GM12878 (cell line): Measurements from ENCODE around the gene PIAS2. TPM values are rescaled to one million over a fixed set of nuclear protein-coding genes. Genes with fewer than 3 reads are reported as not detected.
A peak's percentile ranks its signal among the peaks of the same experiment; 100 is the strongest.

Experiments used
- ATAC-seq: fragments of 200-7000 bp; cut with Tn5 transposase; 3 replicates; pipeline ENCODE4 v1.9.1; 2020; ENCODE audit warnings: mild to moderate bottlenecking, moderate library complexity
- BruUV-seq: library from RNA; stranded (reverse); fragments of 400-500 nt; replicated peaks from 2 replicates; lab custom pipeline; 2021; lab: Mats Ljungman, UMichigan
- CTCF ChIA-PET: fragments of 300-600 bp; sonication (Branson Sonifier 250); formaldehyde crosslinking; extraction: SDS; loops from one replicate; lab custom pipeline; 2021; ENCODE audit warnings: inconsistent platforms; lab: Yijun Ruan, JAX
- POLR2A ChIA-PET: fragments of 350-600 bp; formaldehyde crosslinking; extraction: SDS; loops from one replicate; lab custom pipeline; 2021; ENCODE audit warnings: inconsistent platforms; lab: Charles Lee
- RAD21 ChIA-PET: fragments of 300-600 bp; sonication (Branson Sonifier 250); formaldehyde crosslinking; loops from one replicate; lab custom pipeline; 2023; ENCODE audit warnings: antibody characterized with exemption; ENCODE audit not compliant: unreplicated experiment; lab: Charles Lee
- SMC1A ChIA-PET: fragments of 300-600 bp; sonication (Branson Sonifier 250); formaldehyde crosslinking; loops from one replicate; lab custom pipeline; 2023; ENCODE audit not compliant: unreplicated experiment, uncharacterized antibody; lab: Charles Lee
- DNase-seq: peaks from one replicate; pipeline ENCODE4 v3.0.0-alpha.2; 2011; ENCODE audit warnings: low read depth, low spot score
- FAIRE-seq: peaks from 3 replicates; lab custom pipeline; 2011; peaks lifted over from hg19 to GRCh38; lab: Jason Lieb, UNC
- H2AFZ ChIP-seq: 2 replicates; pipeline ENCODE4 v1.6.0; 2011; ENCODE audit warnings: low read depth, low read length, control low read depth; ENCODE audit not compliant: control insufficient read depth
- H3K27ac ChIP-seq: 2 replicates; pipeline ENCODE4 v1.5.1; 2011; ENCODE audit warnings: control low read depth; ENCODE audit not compliant: control insufficient read depth, insufficient read depth
- H3K27me3 ChIP-seq, 2 experiments: replicated peaks in 1 of 2; 2 replicates each; pipeline versions ENCODE4 v1.6.0 to v1.6.1; 2011; ENCODE audit warnings: low read length in 1 of 2; ENCODE audit not compliant: control insufficient read depth in 2 of 2, insufficient read depth in 2 of 2
- H3K36me3 ChIP-seq, 2 experiments: 2 replicates each; pipeline ENCODE4 v1.5.1; 2011; ENCODE audit warnings: low read length in 1 of 2; ENCODE audit not compliant: control insufficient read depth in 2 of 2, insufficient read depth in 2 of 2
- H3K4me1 ChIP-seq: 2 replicates; pipeline ENCODE4 v1.6.1; 2011; ENCODE audit warnings: mild to moderate bottlenecking, low read length, moderate library complexity, mixed read lengths; ENCODE audit not compliant: control insufficient read depth, insufficient read depth
- H3K4me2 ChIP-seq: 2 replicates; pipeline ENCODE4 v1.6.0; 2011; ENCODE audit warnings: control low read depth; ENCODE audit not compliant: control insufficient read depth, insufficient read depth
- H3K4me3 ChIP-seq: fragments of 200-600 bp; sonication (generic); 2 replicates; pipeline ENCODE4 v1.5.1; 2016
- H3K79me2 ChIP-seq: 2 replicates; pipeline ENCODE4 v1.6.0; 2011; ENCODE audit warnings: low read length; ENCODE audit not compliant: control insufficient read depth, insufficient read depth
- H3K9ac ChIP-seq: 2 replicates; pipeline ENCODE4 v1.8.0; 2011; ENCODE audit warnings: low read length, control low read depth, mixed read lengths; ENCODE audit not compliant: control insufficient read depth, insufficient read depth
- H3K9me3 ChIP-seq: replicated peaks from 3 replicates; pipeline ENCODE4 v1.5.1; 2011; ENCODE audit warnings: mild to moderate bottlenecking, low read length; ENCODE audit not compliant: control insufficient read depth, insufficient read depth
- H4K20me1 ChIP-seq: 2 replicates; pipeline ENCODE4 v1.6.0; 2011; ENCODE audit not compliant: control insufficient read depth, insufficient read depth
- IRF4 ChIP-seq: IDR thresholded peaks from 2 replicates; pipeline ENCODE4 v1.6.1; 2011; ENCODE audit warnings: low read depth, low read length
- PML ChIP-seq: IDR thresholded peaks from 2 replicates; pipeline ENCODE4 v1.6.1; 2012; ENCODE audit warnings: low read length, inconsistent platforms
- RAD21 ChIP-seq: IDR thresholded peaks from 2 replicates; pipeline ENCODE4 v1.6.1; 2011; ENCODE audit warnings: mild to moderate bottlenecking, low read depth, low read length, moderate library complexity; ENCODE audit not compliant: insufficient read depth
- WGBS: methylation state at CpG from one replicate; pipeline ENCODE4 v1.1.6; 2016; ENCODE audit warnings: low lambda C conversion rate; ENCODE audit not compliant: insufficient replicate concordance, insufficient coverage; ENCODE audit errors: missing lambda C conversion rate; 5-methylcytosine and 5-hydroxymethylcytosine counted together
- in situ Hi-C: fragments of 300-500 bp; cut with MboI; formaldehyde crosslinking; loops from 9 replicates; pipeline ENCODE4 v1.14.3; 2018; ENCODE audit warnings: mixed read lengths
- intact Hi-C: fragments of 100-400 bp; cut with micrococcal nuclease; formaldehyde crosslinking; loops from one replicate; pipeline ENCODE4 v1.14.2; 2022; ENCODE audit not compliant: unreplicated experiment
- polyA plus RNA-seq, 11 experiments: library from polyadenylated mRNA; depleted of rRNA in 4 of 11; unstranded in 6 of 11; stranded (reverse) in 5 of 11; fragments of >200 nt; fragmentation: Nextera tagmentation in 4 of 11; fragmentation: Illumina TruSeq in 1 of 11; extraction: Ambion mirVana in 4 of 11; extraction: Trizol in 1 of 11; gene quantifications; 1 replicate in 1 of 11; 2 replicates in 10 of 11; pipeline versions ENCODE4 v1.2.1 to v1.2.3, GENCODE V29; 2011 to 2016; ENCODE audit warnings: inconsistent platforms in 2 of 11, missing spikeins in 2 of 11, low read depth in 1 of 11
- total RNA-seq, 4 experiments: library from RNA; depleted of rRNA in 3 of 4; stranded (reverse); fragments of >200 nt in 3 of 4; fragmentation: Illumina TruSeq in 1 of 4; extraction: Trizol in 1 of 4; gene quantifications; 2 replicates each; pipeline versions ENCODE4 v1.2.1 to v1.2.3, GENCODE V29; 2013 to 2021
- TF ChIP-seq, protein P1 (sequence below), 3 experiments: IDR thresholded peaks in 2 of 3; conservative IDR thresholded peaks in 1 of 3; 2 replicates each; pipeline ENCODE4 v1.5.1; 2011; ENCODE audit warnings: low read depth in 3 of 3, low read length in 3 of 3, mild to moderate bottlenecking in 3 of 3, control low read depth in 2 of 3, moderate library complexity in 2 of 3, inconsistent platforms in 1 of 3, mixed read lengths in 1 of 3; ENCODE audit not compliant: control insufficient read depth in 2 of 3, insufficient read depth in 1 of 3; ENCODE audit errors: extremely low read depth in 1 of 3

PIAS2 gene
- total and polyA plus RNA-seq, 10 of the 15 experiments (the other 5 are each of a cell fraction or from before 2014, with no cell fraction given), result 4.0 to 31.8 (median 22.4) TPM

DNA sequence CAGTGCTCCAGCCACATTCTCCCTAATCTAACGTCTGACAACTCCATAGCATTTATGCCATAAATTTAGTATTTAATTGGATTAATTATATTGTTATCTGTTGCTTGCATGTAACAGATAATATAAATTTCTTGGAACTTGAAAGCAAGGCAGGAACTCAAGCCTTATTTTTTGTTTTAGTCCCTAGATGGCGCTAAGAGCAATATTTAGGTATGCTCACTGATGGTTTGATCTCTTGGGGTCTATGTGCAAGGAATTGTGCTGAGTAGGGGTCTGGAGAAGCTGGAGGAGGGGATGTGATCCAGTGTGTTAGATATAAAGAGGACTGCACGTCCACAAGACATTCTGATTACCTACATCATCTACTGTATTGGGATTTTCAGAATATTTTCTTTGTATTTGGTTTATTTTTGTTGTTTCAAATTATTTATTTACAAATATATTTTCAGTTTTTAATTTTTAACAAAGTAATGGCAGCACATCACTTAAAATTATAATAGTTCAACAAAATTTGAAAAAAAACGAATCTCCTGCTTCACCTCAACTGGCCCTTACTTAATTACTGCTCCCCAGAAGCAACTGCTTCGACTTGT lies 32.9 kb upstream of the PIAS2 start:
- H4K20me1 ChIP-seq, result no peaks in the 10 kb centered on the region
- ChIA-PET SMC1A (interaction anchor here (1.0 kb wide), 1 partner anchor 90 kb away, joined by 3 read pairs; no protein-coding TSS in a partner anchor), RAD21 (no interaction called here), POLR2A (no interaction called here), CTCF (interaction anchor here (0.8 to 1.8 kb wide), 6 partner anchors 10 to 292 kb away, joined by 3 to 5 read pairs (median 4); no protein-coding TSS in a partner anchor)
- intact Hi-C loops (no loop called here), in situ Hi-C loops (no loop called here)
- WGBS, result 21% methylated on average over 5 of the region's 5 CpGs
- no peak for ATAC-seq
- H3K4me3 ChIP-seq, result no peak overlapping the region
- DNase-seq, result no peak
- no peak for FAIRE-seq
- H3K27ac ChIP-seq, result no peak overlapping the region
- no peak overlapping the region for H2AFZ ChIP-seq
- no peak overlapping the region for H3K9ac ChIP-seq
- TF ChIP-seq IRF4 (no peak), PML (no peak), RAD21 (peak; percentile 40)
- TF ChIP-seq, protein P1, sequence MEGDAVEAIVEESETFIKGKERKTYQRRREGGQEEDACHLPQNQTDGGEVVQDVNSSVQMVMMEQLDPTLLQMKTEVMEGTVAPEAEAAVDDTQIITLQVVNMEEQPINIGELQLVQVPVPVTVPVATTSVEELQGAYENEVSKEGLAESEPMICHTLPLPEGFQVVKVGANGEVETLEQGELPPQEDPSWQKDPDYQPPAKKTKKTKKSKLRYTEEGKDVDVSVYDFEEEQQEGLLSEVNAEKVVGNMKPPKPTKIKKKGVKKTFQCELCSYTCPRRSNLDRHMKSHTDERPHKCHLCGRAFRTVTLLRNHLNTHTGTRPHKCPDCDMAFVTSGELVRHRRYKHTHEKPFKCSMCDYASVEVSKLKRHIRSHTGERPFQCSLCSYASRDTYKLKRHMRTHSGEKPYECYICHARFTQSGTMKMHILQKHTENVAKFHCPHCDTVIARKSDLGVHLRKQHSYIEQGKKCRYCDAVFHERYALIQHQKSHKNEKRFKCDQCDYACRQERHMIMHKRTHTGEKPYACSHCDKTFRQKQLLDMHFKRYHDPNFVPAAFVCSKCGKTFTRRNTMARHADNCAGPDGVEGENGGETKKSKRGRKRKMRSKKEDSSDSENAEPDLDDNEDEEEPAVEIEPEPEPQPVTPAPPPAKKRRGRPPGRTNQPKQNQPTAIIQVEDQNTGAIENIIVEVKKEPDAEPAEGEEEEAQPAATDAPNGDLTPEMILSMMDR (IDR thresholded peaks at IDR 0.05 in 2 of 3, conservative IDR thresholded peaks at IDR 0.05 in 1 of 3; ENCODE audit: control insufficient read depth in 2 of 3, extremely low read depth in 1 of 3, insufficient read depth in 1 of 3, low read depth in 3 of 3, low read length in 3 of 3), result peak; percentile 46 to 59 (median 54)
- H3K79me2 ChIP-seq, result no peaks in the 10 kb centered on the region
- no peak overlapping the region for H3K4me2 ChIP-seq
- H3K4me1 ChIP-seq, result no peaks in the 10 kb centered on the region
- H3K36me3 ChIP-seq, result no peaks in the 10 kb centered on the region
- no peaks in the 10 kb centered on the region for H3K9me3 ChIP-seq
- BruUV-seq, result no TSS peak
- H3K27me3 ChIP-seq, result no peaks in the 10 kb centered on the region
